Liver (tissue), 9 donors: ENCODE measurements around the gene LSR. TPM values are rescaled to one million over a fixed set of nuclear protein-coding genes. Genes with fewer than 3 reads are reported as not detected.

Source experiments
- DNase-seq: peaks from one replicate; pipeline ENCODE4 v3.0.0-alpha.2; 2017; ENCODE audit warnings: low spot score
- H3K27ac ChIP-seq, 2 donors: one replicate each; pipeline ENCODE4 v1.7.0; 2013; ENCODE audit warnings: inconsistent platforms in 2 of 2, low read length in 2 of 2, control low read depth in 1 of 2, low read depth in 1 of 2, mild to moderate bottlenecking in 1 of 2
- H3K27me3 ChIP-seq, 4 donors: one replicate each; pipeline versions ENCODE4 v1.6.1 to v1.7.0; 2013; ENCODE audit warnings: low read length in 3 of 4, inconsistent platforms in 1 of 4, mild to moderate bottlenecking in 1 of 4, moderate library complexity in 1 of 4; ENCODE audit not compliant: control insufficient read depth in 4 of 4, insufficient read depth in 4 of 4
- H3K36me3 ChIP-seq, 4 donors: one replicate each; pipeline versions ENCODE4 v1.6.1 to v1.7.0; 2013; ENCODE audit warnings: low read length in 3 of 4, mild to moderate bottlenecking in 3 of 4, low read depth in 1 of 4, moderate library complexity in 1 of 4; ENCODE audit not compliant: control insufficient read depth in 4 of 4, insufficient read depth in 3 of 4
- H3K4me1 ChIP-seq, 4 donors: one replicate each; pipeline versions ENCODE4 v1.6.1 to v1.7.0; 2013; ENCODE audit warnings: low read length in 3 of 4, mild to moderate bottlenecking in 3 of 4, moderate library complexity in 1 of 4; ENCODE audit not compliant: control insufficient read depth in 4 of 4, insufficient read depth in 4 of 4
- H3K4me3 ChIP-seq, 3 donors: one replicate each; pipeline versions ENCODE4 v1.6.1 to v1.7.0; 2013; ENCODE audit warnings: low read length in 3 of 3, control low read depth in 1 of 3, low read depth in 1 of 3, mild to moderate bottlenecking in 1 of 3
- H3K9ac ChIP-seq, 2 donors: one replicate each; pipeline ENCODE4 v1.7.0; 2013; ENCODE audit warnings: low read length in 2 of 2, mild to moderate bottlenecking in 2 of 2, moderate library complexity in 2 of 2, control low read depth in 1 of 2, low read depth in 1 of 2
- H3K9me3 ChIP-seq, 4 donors: one replicate each; pipeline versions ENCODE4 v1.6.1 to v1.7.0; 2013; ENCODE audit warnings: low read length in 3 of 4; ENCODE audit not compliant: control insufficient read depth in 4 of 4
- EGR1 ChIP-seq, 2 donors: IDR thresholded peaks; 2 replicates each; pipeline ENCODE4 v1.6.1; 2016 to 2018; ENCODE audit warnings: antibody characterized with exemption in 2 of 2, low read depth in 2 of 2
- FOXA1 ChIP-seq: IDR thresholded peaks from 2 replicates; pipeline ENCODE4 v1.6.1; 2016; ENCODE audit warnings: antibody characterized with exemption
- FOXA2 ChIP-seq: IDR thresholded peaks from 2 replicates; pipeline ENCODE4 v1.6.1; 2016; ENCODE audit warnings: antibody characterized with exemption
- GABPA ChIP-seq, 2 donors: IDR thresholded peaks in 1 of 2; conservative IDR thresholded peaks in 1 of 2; 2 replicates each; pipeline ENCODE4 v1.6.1; 2016; ENCODE audit warnings: antibody characterized with exemption in 2 of 2, mild to moderate bottlenecking in 1 of 2, moderate library complexity in 1 of 2
- HNF4A ChIP-seq, 2 donors: conservative IDR thresholded peaks; 2 replicates each; pipeline ENCODE4 v1.6.1; 2016; ENCODE audit warnings: antibody characterized with exemption in 2 of 2, mild to moderate bottlenecking in 2 of 2
- HNF4G ChIP-seq: IDR thresholded peaks from 2 replicates; pipeline ENCODE4 v1.6.1; 2016; ENCODE audit warnings: antibody characterized with exemption
- JUND ChIP-seq, 2 donors: IDR thresholded peaks; 2 replicates each; pipeline ENCODE4 v1.6.1; 2016; ENCODE audit warnings: antibody characterized with exemption in 2 of 2
- NR2F2 ChIP-seq: IDR thresholded peaks from 2 replicates; pipeline ENCODE4 v1.6.1; 2016; ENCODE audit warnings: antibody characterized with exemption
- RAD21 ChIP-seq, 2 donors: IDR thresholded peaks; 2 replicates each; pipeline ENCODE4 v1.6.1; 2016; ENCODE audit warnings: antibody characterized with exemption in 2 of 2, mild to moderate bottlenecking in 2 of 2
- RXRA ChIP-seq, 2 donors: IDR thresholded peaks; 2 replicates each; pipeline ENCODE4 v1.6.1; 2017 to 2018; ENCODE audit warnings: antibody characterized with exemption in 2 of 2, mild to moderate bottlenecking in 1 of 2
- SP1 ChIP-seq: IDR thresholded peaks from 2 replicates; pipeline ENCODE4 v1.6.1; 2018; ENCODE audit warnings: antibody characterized with exemption, mild to moderate bottlenecking
- TAF1 ChIP-seq: conservative IDR thresholded peaks from 2 replicates; pipeline ENCODE4 v1.6.1; 2016; ENCODE audit warnings: antibody characterized with exemption, mild to moderate bottlenecking
- YY1 ChIP-seq: IDR thresholded peaks from 2 replicates; pipeline ENCODE4 v1.6.1; 2016; ENCODE audit warnings: antibody characterized with exemption, mild to moderate bottlenecking
- WGBS: extraction: QIAGEN DNeasy Blood & Tissue Kit; methylation state at CpG from one replicate; pipeline ENCODE4 v1.1.7; 2013; 5-methylcytosine and 5-hydroxymethylcytosine counted together
- polyA plus RNA-seq, 2 donors: library from polyadenylated mRNA; stranded (reverse) in 1 of 2; unstranded in 1 of 2; fragments of 200-250 nt in 1 of 2; fragments of >200 nt in 1 of 2; fragmentation: Nextera tagmentation in 1 of 2; extraction: Ambion mirVana in 1 of 2; gene quantifications; one replicate each; pipeline versions ENCODE4 v1.2.1 to v1.2.3, GENCODE V29; 2013 to 2015
- total RNA-seq, 2 donors: library from RNA; depleted of rRNA; stranded (reverse); fragments of >200 nt; gene quantifications; one replicate each; pipeline ENCODE4 v1.2.3, GENCODE V29; 2014
- TF ChIP-seq, protein P1 (sequence below): IDR thresholded peaks from 2 replicates; pipeline ENCODE4 v1.6.1; 2016; ENCODE audit warnings: antibody characterized with exemption
- TF ChIP-seq, protein P2 (sequence below): IDR thresholded peaks from 2 replicates; pipeline ENCODE4 v1.6.1; 2016; ENCODE audit warnings: antibody characterized with exemption
- TF ChIP-seq, protein P3 (sequence below): IDR thresholded peaks from 2 replicates; pipeline ENCODE4 v1.6.1; 2016; ENCODE audit warnings: antibody characterized with exemption, mild to moderate bottlenecking
- TF ChIP-seq, protein P4 (sequence below): fragments of 150-350 bp; IDR thresholded peaks from 2 replicates; pipeline ENCODE4 v1.5.1; 2017; ENCODE audit warnings: improper control_type of control experiment, low read depth, low read length; ENCODE audit not compliant: missing input control
- TF ChIP-seq, protein P5 (sequence below): IDR thresholded peaks from 2 replicates; pipeline ENCODE4 v1.6.1; 2016; ENCODE audit warnings: antibody characterized with exemption
- donor health status: healthy.
- donor health status: healthy.
- donor health status: healthy.
- donor health status: healthy.
- donor health status: healthy.

LSR gene
- total and polyA plus RNA-seq, 4 donors: 33.7 to 150 (median 48.0) TPM

DNA sequence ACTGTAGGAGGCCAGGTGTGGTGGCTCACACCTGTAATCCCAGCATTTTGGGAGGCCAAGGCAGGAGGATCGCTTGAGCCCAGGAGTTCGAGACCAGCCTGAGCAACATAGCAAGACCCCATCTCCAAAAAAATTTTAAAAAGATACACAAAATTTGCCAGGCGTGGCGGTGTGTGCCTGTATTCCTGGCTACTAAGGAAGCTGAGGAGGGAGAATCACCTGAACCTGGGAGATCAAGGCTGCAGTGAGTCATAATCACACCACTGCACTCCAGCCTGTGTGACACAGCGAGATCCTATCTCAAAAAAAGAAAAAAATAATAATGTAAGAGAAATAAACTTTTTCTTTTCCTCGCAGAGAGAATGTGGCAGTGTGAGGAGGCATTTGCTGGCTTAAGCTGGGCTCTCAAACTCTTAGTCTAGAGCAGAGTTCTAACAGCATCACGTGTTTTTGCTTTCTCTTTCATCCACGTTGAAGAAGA is 41.4 kb upstream of the LSR start:
- H3K4me3 ChIP-seq: no peak overlapping the region
- no peaks in the 10 kb centered on the region for H3K36me3 ChIP-seq
- no peak overlapping the region for H3K9ac ChIP-seq
- H3K9me3 ChIP-seq: no peaks in the 10 kb centered on the region
- no peak overlapping the region for H3K27ac ChIP-seq
- WGBS: 90% methylated on average over 8 of the region's 8 CpGs
- DNase-seq: no peak
- H3K4me1 ChIP-seq: peaks cover 0 to 2% (median 0%) of the 10 kb centered on the region in 4 donors
- TF ChIP-seq HNF4A (conservative IDR thresholded peaks at IDR 0.05) (no peak), NR2F2 (no peak), GABPA (IDR thresholded peaks at IDR 0.05 in 1 of 2, conservative IDR thresholded peaks at IDR 0.05 in 1 of 2) (no peak), FOXA2 (no peak), SP1 (no peak), YY1 (no peak), JUND (IDR thresholded peaks at IDR 0.05) (no peak), FOXA1 (no peak), TAF1 (no peak)
- TF ChIP-seq, protein P1, sequence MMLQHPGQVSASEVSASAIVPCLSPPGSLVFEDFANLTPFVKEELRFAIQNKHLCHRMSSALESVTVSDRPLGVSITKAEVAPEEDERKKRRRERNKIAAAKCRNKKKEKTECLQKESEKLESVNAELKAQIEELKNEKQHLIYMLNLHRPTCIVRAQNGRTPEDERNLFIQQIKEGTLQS: no peak
- TF ChIP-seq, protein P2, sequence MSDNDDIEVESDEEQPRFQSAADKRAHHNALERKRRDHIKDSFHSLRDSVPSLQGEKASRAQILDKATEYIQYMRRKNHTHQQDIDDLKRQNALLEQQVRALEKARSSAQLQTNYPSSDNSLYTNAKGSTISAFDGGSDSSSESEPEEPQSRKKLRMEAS: no peak
- TF ChIP-seq, protein P3, sequence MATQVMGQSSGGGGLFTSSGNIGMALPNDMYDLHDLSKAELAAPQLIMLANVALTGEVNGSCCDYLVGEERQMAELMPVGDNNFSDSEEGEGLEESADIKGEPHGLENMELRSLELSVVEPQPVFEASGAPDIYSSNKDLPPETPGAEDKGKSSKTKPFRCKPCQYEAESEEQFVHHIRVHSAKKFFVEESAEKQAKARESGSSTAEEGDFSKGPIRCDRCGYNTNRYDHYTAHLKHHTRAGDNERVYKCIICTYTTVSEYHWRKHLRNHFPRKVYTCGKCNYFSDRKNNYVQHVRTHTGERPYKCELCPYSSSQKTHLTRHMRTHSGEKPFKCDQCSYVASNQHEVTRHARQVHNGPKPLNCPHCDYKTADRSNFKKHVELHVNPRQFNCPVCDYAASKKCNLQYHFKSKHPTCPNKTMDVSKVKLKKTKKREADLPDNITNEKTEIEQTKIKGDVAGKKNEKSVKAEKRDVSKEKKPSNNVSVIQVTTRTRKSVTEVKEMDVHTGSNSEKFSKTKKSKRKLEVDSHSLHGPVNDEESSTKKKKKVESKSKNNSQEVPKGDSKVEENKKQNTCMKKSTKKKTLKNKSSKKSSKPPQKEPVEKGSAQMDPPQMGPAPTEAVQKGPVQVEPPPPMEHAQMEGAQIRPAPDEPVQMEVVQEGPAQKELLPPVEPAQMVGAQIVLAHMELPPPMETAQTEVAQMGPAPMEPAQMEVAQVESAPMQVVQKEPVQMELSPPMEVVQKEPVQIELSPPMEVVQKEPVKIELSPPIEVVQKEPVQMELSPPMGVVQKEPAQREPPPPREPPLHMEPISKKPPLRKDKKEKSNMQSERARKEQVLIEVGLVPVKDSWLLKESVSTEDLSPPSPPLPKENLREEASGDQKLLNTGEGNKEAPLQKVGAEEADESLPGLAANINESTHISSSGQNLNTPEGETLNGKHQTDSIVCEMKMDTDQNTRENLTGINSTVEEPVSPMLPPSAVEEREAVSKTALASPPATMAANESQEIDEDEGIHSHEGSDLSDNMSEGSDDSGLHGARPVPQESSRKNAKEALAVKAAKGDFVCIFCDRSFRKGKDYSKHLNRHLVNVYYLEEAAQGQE: no peak
- TF ChIP-seq, protein P4, sequence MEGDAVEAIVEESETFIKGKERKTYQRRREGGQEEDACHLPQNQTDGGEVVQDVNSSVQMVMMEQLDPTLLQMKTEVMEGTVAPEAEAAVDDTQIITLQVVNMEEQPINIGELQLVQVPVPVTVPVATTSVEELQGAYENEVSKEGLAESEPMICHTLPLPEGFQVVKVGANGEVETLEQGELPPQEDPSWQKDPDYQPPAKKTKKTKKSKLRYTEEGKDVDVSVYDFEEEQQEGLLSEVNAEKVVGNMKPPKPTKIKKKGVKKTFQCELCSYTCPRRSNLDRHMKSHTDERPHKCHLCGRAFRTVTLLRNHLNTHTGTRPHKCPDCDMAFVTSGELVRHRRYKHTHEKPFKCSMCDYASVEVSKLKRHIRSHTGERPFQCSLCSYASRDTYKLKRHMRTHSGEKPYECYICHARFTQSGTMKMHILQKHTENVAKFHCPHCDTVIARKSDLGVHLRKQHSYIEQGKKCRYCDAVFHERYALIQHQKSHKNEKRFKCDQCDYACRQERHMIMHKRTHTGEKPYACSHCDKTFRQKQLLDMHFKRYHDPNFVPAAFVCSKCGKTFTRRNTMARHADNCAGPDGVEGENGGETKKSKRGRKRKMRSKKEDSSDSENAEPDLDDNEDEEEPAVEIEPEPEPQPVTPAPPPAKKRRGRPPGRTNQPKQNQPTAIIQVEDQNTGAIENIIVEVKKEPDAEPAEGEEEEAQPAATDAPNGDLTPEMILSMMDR: no peak
- H3K27me3 ChIP-seq: no peaks in the 10 kb centered on the region

DNA sequence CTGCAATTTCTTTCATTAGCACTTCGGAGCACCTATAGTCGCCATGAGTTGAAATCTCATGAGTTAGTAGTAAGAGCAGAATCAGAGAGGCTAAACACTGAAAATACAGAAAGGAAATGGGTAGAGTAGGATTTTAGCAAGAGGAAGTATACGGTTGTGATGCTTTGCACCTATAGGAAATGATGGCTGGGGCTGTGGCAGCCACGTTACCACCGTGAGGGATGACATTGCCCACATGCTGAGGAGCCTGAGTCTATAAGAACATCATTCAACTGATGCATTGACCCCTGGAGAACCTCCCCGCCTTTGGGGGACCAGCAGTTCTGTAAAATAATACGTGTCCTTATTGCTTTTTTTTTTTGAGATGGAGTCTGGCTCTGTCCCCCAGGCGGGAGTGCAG is 40.7 kb upstream of the LSR start:
- no peak overlapping the region for H3K27ac ChIP-seq

More for the DNA sequence above, 40.7 kb upstream of the LSR start:
- no peak overlapping the region for H3K9ac ChIP-seq
- H3K4me3 ChIP-seq: no peak overlapping the region
- TF ChIP-seq HNF4G: no peak
- TF ChIP-seq, protein P5, sequence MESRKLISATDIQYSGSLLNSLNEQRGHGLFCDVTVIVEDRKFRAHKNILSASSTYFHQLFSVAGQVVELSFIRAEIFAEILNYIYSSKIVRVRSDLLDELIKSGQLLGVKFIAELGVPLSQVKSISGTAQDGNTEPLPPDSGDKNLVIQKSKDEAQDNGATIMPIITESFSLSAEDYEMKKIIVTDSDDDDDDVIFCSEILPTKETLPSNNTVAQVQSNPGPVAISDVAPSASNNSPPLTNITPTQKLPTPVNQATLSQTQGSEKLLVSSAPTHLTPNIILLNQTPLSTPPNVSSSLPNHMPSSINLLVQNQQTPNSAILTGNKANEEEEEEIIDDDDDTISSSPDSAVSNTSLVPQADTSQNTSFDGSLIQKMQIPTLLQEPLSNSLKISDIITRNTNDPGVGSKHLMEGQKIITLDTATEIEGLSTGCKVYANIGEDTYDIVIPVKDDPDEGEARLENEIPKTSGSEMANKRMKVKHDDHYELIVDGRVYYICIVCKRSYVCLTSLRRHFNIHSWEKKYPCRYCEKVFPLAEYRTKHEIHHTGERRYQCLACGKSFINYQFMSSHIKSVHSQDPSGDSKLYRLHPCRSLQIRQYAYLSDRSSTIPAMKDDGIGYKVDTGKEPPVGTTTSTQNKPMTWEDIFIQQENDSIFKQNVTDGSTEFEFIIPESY: no peak
- TF ChIP-seq, protein P3: no peak
- no peak for TF ChIP-seq GABPA (IDR thresholded peaks at IDR 0.05 in 1 of 2, conservative IDR thresholded peaks at IDR 0.05 in 1 of 2)
- TF ChIP-seq RAD21 (IDR thresholded peaks at IDR 0.05): no peak
- no peak for TF ChIP-seq FOXA1
- TF ChIP-seq, protein P1: no peak
- TF ChIP-seq RXRA (IDR thresholded peaks at IDR 0.05): no peak
- no peak for TF ChIP-seq EGR1 (IDR thresholded peaks at IDR 0.05; ENCODE audit: low read depth in 2 of 2)
- no peak for TF ChIP-seq JUND (IDR thresholded peaks at IDR 0.05)
- no peak for TF ChIP-seq TAF1
- no peak for TF ChIP-seq FOXA2
- TF ChIP-seq, protein P2: no peak
- TF ChIP-seq SP1: no peak
- H3K4me1 ChIP-seq: peaks cover 0 to 2% (median 0%) of the 10 kb centered on the region in 4 donors
- 93% methylated on average over 8 of the region's 8 CpGs for WGBS
- no peaks in the 10 kb centered on the region for H3K36me3 ChIP-seq
- no peak for DNase-seq
- no peaks in the 10 kb centered on the region for H3K9me3 ChIP-seq
- H3K27me3 ChIP-seq: no peaks in the 10 kb centered on the region
